ENCODE data around the gene IFNGR2. TPM values are rescaled to one million over a fixed set of nuclear protein-coding genes. Genes with fewer than 3 reads are reported as not detected.

Gene IFNGR2
- total RNA-seq, 1 donor from 2014 or later = 59.9 TPM

DNA sequence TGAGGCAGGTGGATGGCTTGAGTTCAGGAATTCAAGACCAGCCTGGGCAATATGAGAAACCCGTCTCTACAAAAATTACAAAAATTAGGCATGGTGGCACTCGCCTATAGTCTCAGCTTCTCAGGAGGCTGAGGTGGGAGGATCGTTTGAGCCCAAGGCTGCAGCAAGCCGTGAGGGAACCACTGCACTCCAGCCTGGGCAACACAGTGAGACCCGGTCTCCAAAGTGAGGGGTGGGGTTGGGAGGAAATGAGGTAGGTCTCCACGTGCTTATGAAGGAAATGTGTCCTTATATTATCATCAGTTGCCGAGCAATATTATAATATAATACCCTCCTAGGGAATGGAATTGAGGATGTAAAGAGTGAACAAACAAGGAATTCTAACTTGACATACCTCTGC lies 73.9 kb downstream of the IFNGR2 start:
- TF ChIP-seq, protein P1, sequence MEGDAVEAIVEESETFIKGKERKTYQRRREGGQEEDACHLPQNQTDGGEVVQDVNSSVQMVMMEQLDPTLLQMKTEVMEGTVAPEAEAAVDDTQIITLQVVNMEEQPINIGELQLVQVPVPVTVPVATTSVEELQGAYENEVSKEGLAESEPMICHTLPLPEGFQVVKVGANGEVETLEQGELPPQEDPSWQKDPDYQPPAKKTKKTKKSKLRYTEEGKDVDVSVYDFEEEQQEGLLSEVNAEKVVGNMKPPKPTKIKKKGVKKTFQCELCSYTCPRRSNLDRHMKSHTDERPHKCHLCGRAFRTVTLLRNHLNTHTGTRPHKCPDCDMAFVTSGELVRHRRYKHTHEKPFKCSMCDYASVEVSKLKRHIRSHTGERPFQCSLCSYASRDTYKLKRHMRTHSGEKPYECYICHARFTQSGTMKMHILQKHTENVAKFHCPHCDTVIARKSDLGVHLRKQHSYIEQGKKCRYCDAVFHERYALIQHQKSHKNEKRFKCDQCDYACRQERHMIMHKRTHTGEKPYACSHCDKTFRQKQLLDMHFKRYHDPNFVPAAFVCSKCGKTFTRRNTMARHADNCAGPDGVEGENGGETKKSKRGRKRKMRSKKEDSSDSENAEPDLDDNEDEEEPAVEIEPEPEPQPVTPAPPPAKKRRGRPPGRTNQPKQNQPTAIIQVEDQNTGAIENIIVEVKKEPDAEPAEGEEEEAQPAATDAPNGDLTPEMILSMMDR (conservative IDR thresholded peaks at IDR 0.05; ENCODE audit: low read depth, low read length) = no peak
- H3K4me3 ChIP-seq (ENCODE audit: low read depth, low read length) = no peak overlapping the region
- DNase-seq (ENCODE audit: low read depth) = no peak

DNA sequence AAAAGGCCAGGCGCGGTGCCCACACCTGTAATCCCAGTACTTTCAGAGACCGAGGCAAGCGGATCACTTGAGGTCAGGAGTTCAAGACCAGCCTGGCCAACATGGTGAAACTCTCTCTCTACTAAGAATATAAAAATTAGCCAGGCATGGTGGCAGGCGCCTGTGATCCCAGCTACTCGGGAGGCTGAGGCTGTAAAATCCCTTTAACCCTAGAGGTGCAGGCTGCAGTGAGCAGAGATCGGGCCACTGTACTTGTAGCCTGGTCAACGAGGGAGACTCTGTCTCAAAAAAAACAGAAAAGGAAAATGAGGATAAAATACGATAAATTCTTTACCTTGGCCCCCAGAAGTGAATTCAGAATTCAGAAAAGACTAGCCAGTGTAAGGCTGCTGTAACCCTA lies 75.0 kb downstream of the IFNGR2 start:
- TF ChIP-seq, protein P1 (conservative IDR thresholded peaks at IDR 0.05; ENCODE audit: low read depth, low read length) = no peak
- peak overlapping the region; percentile 93 for H3K4me3 ChIP-seq (ENCODE audit: low read depth, low read length)
- no peak for DNase-seq (ENCODE audit: low read depth)

DNA sequence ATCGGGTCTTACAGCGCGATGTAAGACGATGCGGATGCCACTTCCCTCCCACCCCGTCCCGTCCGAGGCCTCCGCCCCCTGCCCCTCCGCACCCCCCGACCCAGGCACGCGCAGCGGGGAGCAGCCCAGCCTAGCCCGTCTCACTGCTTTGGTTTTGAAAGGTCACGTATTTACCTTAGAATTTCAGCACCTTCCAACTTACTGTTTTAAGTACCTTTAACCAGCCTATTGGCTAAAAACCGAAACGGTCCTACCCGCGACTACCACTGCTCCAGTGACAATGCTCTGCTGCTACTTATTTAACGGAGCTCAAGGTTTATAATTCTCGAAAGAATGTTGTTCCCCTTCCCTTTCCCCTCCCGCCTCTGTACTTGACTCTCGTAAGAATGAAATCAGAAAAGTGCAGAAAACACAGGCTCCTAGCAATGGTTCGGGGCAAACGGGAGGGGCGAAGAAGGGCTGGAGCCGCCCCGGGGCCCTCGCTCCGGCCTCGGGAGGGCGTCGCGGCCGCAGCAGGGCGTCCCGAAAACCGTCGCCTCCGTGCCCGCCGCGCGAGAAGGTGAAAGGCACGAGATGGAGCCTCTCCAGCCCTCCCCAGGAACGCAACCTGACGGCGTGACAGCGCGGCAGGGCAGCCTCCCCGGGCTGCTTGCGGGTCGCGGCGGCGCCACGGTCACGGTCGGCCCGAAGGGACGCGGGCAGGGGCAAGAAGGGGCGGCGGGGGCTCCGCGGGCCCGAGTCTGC lies 75.9 kb downstream of the IFNGR2 start:
- TF ChIP-seq, protein P1 (conservative IDR thresholded peaks at IDR 0.05; ENCODE audit: low read depth, low read length) = peak; percentile 24
- no peak for DNase-seq (ENCODE audit: low read depth)
- peak overlapping the region; percentile 93 for H3K4me3 ChIP-seq (ENCODE audit: low read depth, low read length)

DNA sequence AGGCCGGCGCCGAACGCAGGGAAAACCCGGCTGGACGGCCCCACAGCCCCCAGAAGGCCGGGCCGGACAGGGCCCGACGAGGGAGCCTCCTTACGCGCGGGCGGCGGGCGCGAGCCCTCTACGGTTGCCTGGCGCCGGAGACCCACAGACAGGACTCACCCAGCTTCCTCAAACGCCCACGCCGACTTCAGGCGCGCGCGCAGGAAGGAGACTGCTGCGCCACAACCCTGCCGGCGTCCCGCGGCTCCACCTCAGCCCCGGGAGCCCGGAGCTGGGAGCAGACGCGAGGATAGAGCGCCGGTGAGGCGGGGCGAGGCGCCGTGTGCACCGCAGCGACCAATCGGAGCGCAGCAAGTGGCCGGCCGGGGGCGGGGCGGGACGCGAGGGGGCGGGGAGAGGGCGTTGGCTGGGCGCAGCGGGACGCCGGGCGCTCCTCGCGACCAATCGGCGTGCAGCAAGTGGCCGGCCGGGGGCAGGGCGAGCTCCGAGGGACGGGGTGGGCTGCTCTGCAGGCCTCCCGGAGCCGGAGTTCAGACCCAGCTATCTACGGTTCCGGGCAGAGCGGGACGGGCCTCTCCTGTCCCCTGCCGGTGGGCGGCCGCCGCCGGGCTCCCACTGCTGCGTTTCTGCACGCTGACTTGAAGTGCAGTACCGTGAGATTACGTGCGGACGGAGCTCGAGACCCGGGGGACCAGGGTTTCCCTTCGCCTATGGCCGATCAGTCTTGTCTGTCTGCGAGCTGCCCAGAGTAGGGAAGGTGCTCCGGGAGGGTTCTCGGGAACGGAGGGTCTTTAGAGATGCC lies 76.7 kb downstream of the IFNGR2 start, which contains the start of gene TMEM50B:
Gene TMEM50B, minus strand, starts transcription at position 296 of the 802 bp plus-strand sequence. CDS start 11,089 bp downstream, outside the sequence.
- TF ChIP-seq, protein P1 (conservative IDR thresholded peaks at IDR 0.05; ENCODE audit: low read depth, low read length) = peak; percentile 34
- no peak for DNase-seq (ENCODE audit: low read depth)
- H3K4me3 ChIP-seq (ENCODE audit: low read depth, low read length) = peak within 1 kb of the TSS; percentile 93

DNA sequence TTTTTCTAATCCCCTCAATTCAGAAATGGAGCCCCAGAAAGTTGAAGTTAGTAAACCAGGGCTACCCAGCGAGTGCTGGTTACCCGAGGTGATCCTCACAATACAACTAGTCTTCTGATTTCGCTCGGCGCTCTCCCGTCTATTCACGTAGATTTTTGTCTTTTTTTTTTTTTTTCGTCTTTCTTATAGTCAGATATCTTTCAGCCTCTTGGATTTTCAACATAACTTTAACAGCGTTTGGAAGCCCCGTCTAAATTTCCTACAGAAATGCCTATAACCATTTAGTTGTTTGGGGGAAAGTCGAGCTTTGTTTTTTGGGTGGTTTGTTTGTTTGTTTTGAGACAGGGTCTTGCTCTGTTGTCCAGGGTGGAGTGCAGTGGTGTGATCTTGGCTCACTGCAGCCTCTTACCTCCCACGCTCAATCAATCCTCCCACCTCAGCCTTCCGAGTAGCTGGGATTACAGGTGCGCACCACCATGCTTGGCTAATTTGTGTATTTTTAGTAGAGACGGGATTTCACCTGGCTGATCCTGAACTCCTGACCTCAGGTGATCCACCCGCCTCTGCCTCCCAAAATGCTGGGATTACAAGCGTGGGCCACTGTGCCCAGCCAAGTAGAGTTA lies 77.4 kb downstream of the IFNGR2 start:
- DNase-seq (ENCODE audit: low read depth) = no peak
- H3K4me3 ChIP-seq (ENCODE audit: low read depth, low read length) = peak overlapping the region; percentile 93
- TF ChIP-seq, protein P1 (conservative IDR thresholded peaks at IDR 0.05; ENCODE audit: low read depth, low read length) = no peak

DNA sequence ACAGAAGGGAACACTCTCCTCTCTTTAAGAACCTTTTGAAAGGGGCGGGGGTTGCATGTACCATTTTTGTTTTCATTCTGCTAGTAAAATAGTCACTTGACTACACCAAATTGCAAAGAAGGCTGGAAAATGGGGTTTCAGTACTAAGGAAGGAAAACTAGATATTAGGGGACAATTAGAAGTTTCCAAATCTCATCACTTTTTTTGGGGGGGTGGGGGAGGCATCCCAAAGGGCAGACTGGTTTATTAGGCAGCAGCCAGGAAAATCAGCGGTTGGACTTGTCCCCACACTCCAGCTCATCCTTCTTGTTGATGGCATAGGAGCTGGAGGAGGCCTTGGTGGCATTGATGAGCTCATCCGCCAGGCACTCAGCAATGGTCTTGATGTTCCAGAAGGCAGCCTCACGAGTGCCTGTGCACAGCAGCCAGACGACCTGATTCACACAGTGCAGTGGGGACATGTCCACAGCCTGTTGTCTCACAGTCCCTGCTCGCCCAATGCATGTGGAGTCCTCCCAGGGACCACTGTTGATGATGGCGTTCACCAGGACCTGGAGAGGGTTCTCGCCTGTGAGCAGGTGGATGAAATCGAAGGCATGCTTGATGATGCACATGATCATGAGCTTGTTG lies 78.2 kb downstream of the IFNGR2 start:
- TF ChIP-seq, protein P1 (conservative IDR thresholded peaks at IDR 0.05; ENCODE audit: low read depth, low read length) = no peak
- no peak overlapping the region for H3K4me3 ChIP-seq (ENCODE audit: low read depth, low read length)
- no peak for DNase-seq (ENCODE audit: low read depth)
